Esophagus squamous epithelium (tissue), 5 donors: Measurements from ENCODE around the gene MORC1. TPM values are rescaled to one million over a fixed set of nuclear protein-coding genes. Genes with fewer than 3 reads are reported as not detected.

Experiments used
- DNase-seq: peaks from one replicate; lab custom pipeline; 2025; lab: John Stamatoyannopoulos, UW
- H3K27ac ChIP-seq, 4 donors: fragments of 200-600 bp; sonication (generic); one replicate each; pipeline ENCODE4 v1.5.1; 2016 to 2019; ENCODE audit warnings: mild to moderate bottlenecking in 1 of 4
- H3K27me3 ChIP-seq, 4 donors: fragments of 200-600 bp; sonication (generic); 1 replicate in 3 of 4; 2 replicates in 1 of 4; pipeline versions ENCODE4 v1.5.1 to v1.6.0; 2017 to 2021; ENCODE audit warnings: antibody characterized with exemption in 1 of 4
- H3K36me3 ChIP-seq, 3 donors: fragments of 200-600 bp; sonication (generic); one replicate each; pipeline ENCODE4 v1.5.1; 2016 to 2019
- H3K4me1 ChIP-seq, 3 donors: fragments of 200-600 bp; sonication (generic); one replicate each; pipeline ENCODE4 v1.5.1; 2017 to 2019
- H3K4me3 ChIP-seq, 4 donors: fragments of 200-600 bp; sonication (generic); 1 replicate in 3 of 4; 2 replicates in 1 of 4; pipeline ENCODE4 v1.5.1; 2016 to 2019; ENCODE audit warnings: mild to moderate bottlenecking in 2 of 4, moderate library complexity in 1 of 4
- H3K9me3 ChIP-seq, 3 donors: fragments of 200-600 bp; sonication (generic); one replicate each; pipeline ENCODE4 v1.5.1; 2016 to 2019
- CTCF ChIP-seq, 6 experiments: fragments of 450-650 bp in 4 of 6; fragments of 200-600 bp in 2 of 6; sonication (generic) in 2 of 6; IDR thresholded peaks; one replicate each; pipeline ENCODE4 v1.5.1; 2016 to 2019; ENCODE audit warnings: antibody characterized with exemption in 6 of 6, mild to moderate bottlenecking in 4 of 6, moderate library complexity in 4 of 6
- POLR2A ChIP-seq, 4 donors: fragments of 450-650 bp; IDR thresholded peaks; one replicate each; pipeline ENCODE4 v1.6.1; 2017; ENCODE audit warnings: antibody characterized with exemption in 4 of 4, mild to moderate bottlenecking in 4 of 4, moderate library complexity in 3 of 4
- WGBS, 2 donors: methylation state at CpG; one replicate each; pipeline ENCODE4 v1.1.5; 2018; 5-methylcytosine and 5-hydroxymethylcytosine counted together
- intact Hi-C: fragments of 100-400 bp; cut with DNase I; formaldehyde crosslinking; loops from one replicate; pipeline ENCODE4 v1.15.0; 2022
- total RNA-seq, 4 donors: library from RNA; depleted of rRNA; stranded (reverse); fragments of >200 nt; gene quantifications; one replicate each; pipeline ENCODE4 v1.1.0, GENCODE V29; 2016
- donor health status: DM: yes; HTN: yes; CAD: no.

MORC1 gene
- total RNA-seq, 4 donors from 2014 or later: not detected

- no peak for TF ChIP-seq CTCF (IDR thresholded peaks at IDR 0.05)
- no peak for TF ChIP-seq POLR2A (IDR thresholded peaks at IDR 0.05)
- 56 to 60% methylated on average over 4 of the region's 4 CpGs for WGBS, 2 donors
- no peak for DNase-seq
- no peaks in the 10 kb centered on the region for H3K9me3 ChIP-seq
- no peaks in the 10 kb centered on the region for H3K27me3 ChIP-seq
- no peak overlapping the region for H3K27ac ChIP-seq
- H3K36me3 ChIP-seq: no peaks in the 10 kb centered on the region
- H3K4me3 ChIP-seq: no peak overlapping the region
- no peaks in the 10 kb centered on the region for H3K4me1 ChIP-seq
- intact Hi-C loops: no loop called here
Observed at GRCh38 chr3:109112946-109113760, 4.8 kb downstream of the MORC1 start.

GRCh38 chr3:109109574-109109973 lies 8.4 kb downstream of the MORC1 start:
- H3K36me3 ChIP-seq: no peaks in the 10 kb centered on the region
- WGBS, 2 donors: 73 to 100% methylated on average over 2 to 4 of the region's 4 CpGs
- H3K9me3 ChIP-seq: no peaks in the 10 kb centered on the region
- intact Hi-C loops: no loop called here
- TF ChIP-seq CTCF (IDR thresholded peaks at IDR 0.05): no peak
- no peak for TF ChIP-seq POLR2A (IDR thresholded peaks at IDR 0.05)
- no peak overlapping the region for H3K4me3 ChIP-seq
- H3K27me3 ChIP-seq: no peaks in the 10 kb centered on the region
- no peak for DNase-seq
- H3K27ac ChIP-seq: no peak overlapping the region
- H3K4me1 ChIP-seq: no peaks in the 10 kb centered on the region

GRCh38 chr3:109098079-109098644 lies 19.8 kb downstream of the MORC1 start:
- no peak overlapping the region for H3K27ac ChIP-seq
- TF ChIP-seq POLR2A (IDR thresholded peaks at IDR 0.05): no peak
- no peak for TF ChIP-seq CTCF (IDR thresholded peaks at IDR 0.05)
- 44 to 49% methylated on average over 5 of the region's 5 CpGs for WGBS, 2 donors
- no peaks in the 10 kb centered on the region for H3K4me1 ChIP-seq
- no peak overlapping the region for H3K4me3 ChIP-seq
- no peaks in the 10 kb centered on the region for H3K9me3 ChIP-seq
- intact Hi-C loops: no loop called here
- no peaks in the 10 kb centered on the region for H3K27me3 ChIP-seq
- DNase-seq: no peak
- no peaks in the 10 kb centered on the region for H3K36me3 ChIP-seq

GRCh38 chr3:109095166-109095565 lies 22.8 kb downstream of the MORC1 start:
- Histone ChIP-seq H3K4me3 (no peak overlapping the region), H3K27ac (no peak overlapping the region), H3K9me3 (no peaks in the 10 kb centered on the region), H3K36me3 (no peaks in the 10 kb centered on the region), H3K27me3 (no peaks in the 10 kb centered on the region), H3K4me1 (no peaks in the 10 kb centered on the region)
- 93 to 94% methylated on average over 1 of the region's 1 CpG for WGBS, 2 donors
- intact Hi-C loops: no loop called here
- no peak for DNase-seq
- TF ChIP-seq POLR2A (IDR thresholded peaks at IDR 0.05) (no peak), CTCF (IDR thresholded peaks at IDR 0.05) (no peak)

- no peaks in the 10 kb centered on the region for H3K36me3 ChIP-seq
- no peak for DNase-seq
- H3K4me1 ChIP-seq: no peaks in the 10 kb centered on the region
- H3K4me3 ChIP-seq: no peak overlapping the region
- TF ChIP-seq CTCF (IDR thresholded peaks at IDR 0.05): no peak
- TF ChIP-seq POLR2A (IDR thresholded peaks at IDR 0.05): no peak
- H3K9me3 ChIP-seq: no peaks in the 10 kb centered on the region
- intact Hi-C loops: no loop called here
- no peaks in the 10 kb centered on the region for H3K27me3 ChIP-seq
- no peak overlapping the region for H3K27ac ChIP-seq
Observed at GRCh38 chr3:109093561-109093960, 24.4 kb downstream of the MORC1 start.
